Astrocyte of the hippocampus (primary cell): ENCODE data around the gene SLC35F2.
"Not testable (repeated sequence)": the region's sequence is repeated elsewhere in the genome, so short reads cannot be mapped to it uniquely, and the experiment has no call there.

ENCODE experiments used
- DNase-seq: peaks from one replicate; pipeline ENCODE4 v3.0.0; 2011; ENCODE audit warnings: low read depth, low spot score

SLC35F2 gene, protein sequence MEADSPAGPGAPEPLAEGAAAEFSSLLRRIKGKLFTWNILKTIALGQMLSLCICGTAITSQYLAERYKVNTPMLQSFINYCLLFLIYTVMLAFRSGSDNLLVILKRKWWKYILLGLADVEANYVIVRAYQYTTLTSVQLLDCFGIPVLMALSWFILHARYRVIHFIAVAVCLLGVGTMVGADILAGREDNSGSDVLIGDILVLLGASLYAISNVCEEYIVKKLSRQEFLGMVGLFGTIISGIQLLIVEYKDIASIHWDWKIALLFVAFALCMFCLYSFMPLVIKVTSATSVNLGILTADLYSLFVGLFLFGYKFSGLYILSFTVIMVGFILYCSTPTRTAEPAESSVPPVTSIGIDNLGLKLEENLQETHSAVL

GRCh38 chr11:107858217-107859070, at the start of gene SLC35F2:
TSS of gene SLC35F2 (minus strand) at chr11:107858787. CDS start at chr11:107858767, 20 bp downstream.
- DNase-seq: peak; percentile 89

DNA sequence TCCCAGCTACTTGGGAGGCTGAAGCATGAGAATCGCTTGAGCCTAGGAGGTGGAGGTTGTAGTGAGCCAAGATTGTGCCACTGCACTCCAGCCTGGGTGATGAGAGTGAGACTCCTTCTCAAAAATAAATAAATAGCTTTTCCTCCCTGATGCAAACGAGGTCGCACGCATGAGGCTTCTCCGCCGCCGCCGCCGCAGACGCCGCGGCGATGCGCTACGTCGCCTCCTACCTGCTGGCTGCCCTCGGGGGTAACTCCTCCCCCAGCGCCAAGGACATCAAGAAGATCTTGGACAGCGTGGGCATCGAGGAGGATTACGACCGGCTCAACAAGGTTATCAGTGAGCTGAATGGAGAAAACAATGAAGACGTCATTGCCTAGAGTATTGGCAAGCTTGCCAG, 49.6 kb upstream of the SLC35F2 start:
- DNase-seq: no peak

GRCh38 chr11:107898270-107898669, 39.7 kb upstream of the SLC35F2 start:
- peak; percentile 65 for DNase-seq

- DNase-seq: no peak
These were observed 23.7 kb upstream of the SLC35F2 start for GRCh38 chr11:107882095-107882820.

GRCh38 chr11:107881471-107881870, 22.9 kb upstream of the SLC35F2 start:
- peak; percentile 35 for DNase-seq

DNA sequence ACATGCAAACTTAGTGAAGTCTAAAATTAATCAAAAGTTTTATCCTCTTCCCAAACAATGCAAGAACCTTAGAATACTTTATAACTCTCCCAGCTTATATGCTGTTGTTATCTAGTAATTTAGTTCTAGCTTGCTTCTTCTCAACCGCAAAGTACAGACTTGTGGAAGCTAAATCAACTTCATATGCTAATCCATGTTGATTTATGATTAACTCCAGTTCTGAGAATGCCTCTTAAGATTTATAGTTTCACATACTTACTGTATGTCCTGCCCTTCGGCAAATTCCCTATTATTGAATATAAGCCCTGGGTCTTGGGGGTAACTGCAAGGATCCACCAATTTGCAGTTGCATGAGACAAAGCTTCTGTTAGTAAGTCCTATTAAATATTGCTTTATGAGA, 17.6 kb upstream of the SLC35F2 start:
- DNase-seq: no peak

GRCh38 chr11:107864591-107864990, 6.0 kb upstream of the SLC35F2 start:
- DNase-seq: no peak

DNA sequence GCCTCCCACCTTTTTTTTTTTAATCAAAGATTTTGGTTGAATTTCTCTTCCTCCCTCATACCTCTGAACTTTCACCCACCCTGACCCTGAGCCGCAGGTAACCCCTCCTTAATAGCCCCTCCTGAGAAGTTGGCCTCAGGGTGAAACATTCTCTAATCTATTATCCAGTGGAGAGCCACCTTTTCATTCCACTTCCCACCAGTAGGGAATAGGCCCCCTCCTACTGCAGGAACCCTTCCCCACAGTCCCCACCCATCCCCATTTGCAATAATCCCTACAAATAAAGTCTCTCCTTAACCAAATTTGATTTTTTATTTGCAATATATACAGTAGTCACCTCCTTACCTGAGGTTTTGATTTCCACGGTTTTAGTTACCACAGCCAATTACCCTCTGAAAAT, 2.1 kb upstream of the SLC35F2 start:
- DNase-seq: no peak

- DNase-seq: not testable (repeated sequence)
These were observed 1.6 kb upstream of the SLC35F2 start for GRCh38 chr11:107860240-107860620.

- peak; percentile 63 for DNase-seq
These were observed 1.1 kb upstream of the SLC35F2 start for GRCh38 chr11:107859459-107860239.

DNA sequence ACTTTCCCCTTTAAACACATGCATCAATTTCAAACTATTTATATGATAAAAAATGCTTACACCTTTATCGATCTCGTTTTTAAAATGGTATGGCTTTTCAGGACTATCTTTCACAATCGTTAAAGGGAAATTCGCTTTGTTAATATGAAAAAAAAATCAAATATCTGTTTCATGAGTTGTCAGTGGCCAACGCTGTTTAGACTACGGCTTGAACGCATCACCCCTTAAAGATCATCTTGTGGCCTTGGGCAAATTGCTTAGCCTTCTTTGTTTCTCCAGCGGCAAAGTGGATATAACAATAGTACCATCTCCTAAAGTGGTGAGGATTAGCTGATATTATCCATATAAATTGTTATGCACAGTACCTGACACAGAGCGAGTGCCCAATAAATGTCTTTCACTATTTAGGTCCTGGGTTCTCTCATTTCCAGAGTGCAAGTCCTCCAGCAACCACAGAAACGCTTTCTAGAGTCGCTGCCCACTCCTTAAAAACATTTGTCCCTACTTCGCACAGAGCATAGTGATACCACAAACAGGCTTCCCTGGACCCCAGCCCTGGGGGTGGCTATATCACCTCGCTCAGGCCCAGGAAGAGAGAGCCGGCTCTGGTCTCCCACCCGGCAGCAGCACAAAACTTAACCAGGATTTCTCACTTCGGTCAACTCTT, 904 bp downstream of the SLC35F2 start:
- no peak for DNase-seq

- DNase-seq: no peak
These were observed 1.5 kb downstream of the SLC35F2 start for GRCh38 chr11:107856981-107857517.

GRCh38 chr11:107856180-107856980, 2.2 kb downstream of the SLC35F2 start:
- DNase-seq: no peak

- no peak for DNase-seq
These were observed 5.5 kb downstream of the SLC35F2 start for GRCh38 chr11:107853070-107853469.

- no peak for DNase-seq
These were observed 6.8 kb downstream of the SLC35F2 start for GRCh38 chr11:107851704-107852310.

GRCh38 chr11:107849790-107850189, 8.8 kb downstream of the SLC35F2 start:
- DNase-seq: no peak

GRCh38 chr11:107848345-107848744, 10.2 kb downstream of the SLC35F2 start:
- no peak for DNase-seq

DNA sequence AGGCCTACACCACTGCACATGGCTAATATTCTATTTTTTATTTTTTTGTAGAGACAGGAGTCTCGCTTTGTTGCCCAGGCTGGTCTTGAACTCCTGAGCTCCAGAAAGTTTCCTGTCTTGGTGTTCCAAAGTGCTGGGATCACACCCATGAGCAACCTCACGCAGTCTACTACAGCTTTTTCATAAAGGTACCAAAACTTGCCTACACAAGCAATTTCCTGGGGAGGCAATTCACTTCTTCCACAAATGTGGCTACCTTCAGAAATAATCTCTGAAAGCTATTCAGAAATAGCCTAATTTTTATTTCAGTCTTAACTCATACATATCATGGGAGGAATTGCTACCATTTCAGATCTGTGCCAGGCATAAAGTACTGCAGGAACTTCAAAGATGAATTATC, 11.4 kb downstream of the SLC35F2 start:
- DNase-seq: no peak

DNA sequence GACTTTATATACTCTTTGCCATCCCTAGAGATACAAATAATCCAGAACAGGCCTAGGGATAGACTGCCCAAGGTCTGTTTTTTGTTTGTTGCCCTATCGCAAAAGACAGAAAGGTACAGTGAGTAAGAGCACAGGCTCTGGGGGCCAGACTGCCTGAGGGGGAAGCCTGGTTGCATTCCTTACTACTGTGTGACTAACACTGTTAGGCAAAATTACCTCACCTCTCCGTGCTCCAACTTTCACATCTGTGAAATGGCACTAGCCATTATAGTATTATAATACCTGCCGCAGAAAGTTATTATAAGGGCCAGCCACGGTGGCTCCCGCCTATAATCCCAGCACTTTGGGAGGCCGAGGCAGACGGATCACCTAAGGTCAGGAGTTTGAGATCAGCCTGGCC, 14.5 kb downstream of the SLC35F2 start:
- peak; percentile 55 for DNase-seq
